ENCODE measurements around the gene TBC1D22A.

TBC1D22A gene

GRCh38 chr22:47073075-47073474, 310.6 kb downstream of the TBC1D22A start:
- no peak for DNase-seq (ENCODE audit: low read depth, low spot score)

GRCh38 chr22:47074105-47074504, 311.7 kb downstream of the TBC1D22A start:
- no peak for DNase-seq (ENCODE audit: low read depth, low spot score)

DNA sequence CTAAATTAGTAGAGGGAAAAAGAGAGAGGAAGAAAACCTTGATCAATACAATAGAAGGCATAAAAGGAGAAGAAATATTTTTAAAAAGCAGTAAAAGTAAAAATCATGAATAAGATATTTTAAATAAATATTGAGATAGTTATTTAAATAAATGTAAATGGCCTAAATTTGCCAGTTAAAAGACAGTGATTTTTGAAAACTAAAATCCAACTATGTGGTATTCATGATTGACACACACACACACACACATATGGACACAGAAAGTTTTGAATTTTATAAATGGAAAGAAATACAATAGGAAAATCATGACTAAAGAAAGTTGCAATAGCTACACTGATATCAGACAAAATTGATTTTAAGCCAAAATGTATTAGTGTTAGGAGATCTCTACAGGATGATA, 313.1 kb downstream of the TBC1D22A start:
- DNase-seq (ENCODE audit: low read depth, low spot score), result no peak

- DNase-seq (ENCODE audit: low read depth, low spot score), result no peak
These were observed 314.3 kb downstream of the TBC1D22A start for GRCh38 chr22:47076758-47077157.

GRCh38 chr22:47080100-47080499, 317.6 kb downstream of the TBC1D22A start:
- DNase-seq (ENCODE audit: low read depth, low spot score), result no peak

DNA sequence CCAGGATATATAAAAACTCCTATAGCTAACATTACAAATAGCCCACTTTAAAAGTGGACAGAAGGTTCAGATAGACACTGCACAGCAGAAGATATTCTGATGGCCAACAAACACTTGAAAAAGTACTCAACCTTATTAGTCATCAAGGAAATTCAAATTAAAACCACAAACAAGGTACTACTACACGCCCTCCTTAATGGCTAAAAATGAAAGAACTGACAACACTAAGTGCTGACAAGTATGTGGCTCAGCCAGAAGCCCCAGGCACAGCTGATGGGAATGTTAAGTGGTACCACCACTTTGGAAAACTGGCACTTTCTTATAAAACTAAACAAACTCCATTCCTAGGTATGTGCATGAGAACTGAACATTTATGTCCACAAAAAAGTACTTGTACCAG, 320.1 kb downstream of the TBC1D22A start:
- no peak for DNase-seq (ENCODE audit: low read depth, low spot score)

DNA sequence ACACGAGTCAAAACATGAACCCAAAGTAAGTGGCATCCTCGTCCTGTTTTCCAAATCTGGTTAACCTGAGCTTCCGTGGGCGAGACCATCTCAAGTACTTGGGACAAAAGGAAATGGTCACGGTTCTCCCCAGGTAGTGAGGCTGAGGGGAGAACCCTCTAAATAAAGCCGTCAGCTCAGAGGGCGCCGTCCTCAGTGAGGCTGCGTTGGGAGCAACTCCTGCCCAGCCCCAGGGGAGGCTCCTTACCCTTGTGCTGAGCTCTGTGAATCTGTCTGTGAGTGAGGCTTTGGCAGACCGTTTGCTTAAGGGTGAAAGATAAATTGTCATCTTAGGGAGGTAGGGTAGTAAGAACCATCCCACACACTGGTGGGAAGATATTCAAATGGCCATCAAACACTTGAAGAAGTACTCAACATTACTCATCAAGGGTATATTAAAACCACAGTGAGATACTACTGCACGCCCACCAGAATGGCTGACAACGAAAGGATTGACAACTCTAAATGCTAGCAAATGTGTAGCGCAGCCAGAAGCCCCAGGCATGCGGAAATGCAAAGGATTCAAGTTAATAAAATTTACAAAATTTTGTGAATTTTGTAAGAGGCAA, 321.0 kb downstream of the TBC1D22A start:
- no peak for DNase-seq (ENCODE audit: low read depth, low spot score)

DNA sequence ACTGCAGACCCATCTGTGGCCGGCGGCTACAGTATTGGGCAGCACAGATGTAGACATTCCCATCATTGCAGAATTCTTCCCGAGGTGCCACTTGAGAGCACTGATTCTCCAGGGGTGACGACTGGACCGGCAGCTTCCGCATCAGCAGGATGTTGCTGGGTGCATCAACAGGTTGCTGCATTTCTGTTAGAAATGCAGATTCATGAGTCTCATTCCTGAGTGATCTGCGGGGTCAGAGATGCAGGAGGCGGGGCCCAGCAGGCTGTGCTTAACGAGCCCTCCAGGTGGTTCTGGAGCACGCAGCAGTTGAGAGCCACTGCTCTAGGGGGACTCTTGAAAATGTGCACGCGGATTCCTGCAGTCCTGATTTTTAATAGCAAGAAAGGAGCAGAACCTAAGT, 321.8 kb downstream of the TBC1D22A start:
- DNase-seq (ENCODE audit: low read depth, low spot score), result no peak

DNA sequence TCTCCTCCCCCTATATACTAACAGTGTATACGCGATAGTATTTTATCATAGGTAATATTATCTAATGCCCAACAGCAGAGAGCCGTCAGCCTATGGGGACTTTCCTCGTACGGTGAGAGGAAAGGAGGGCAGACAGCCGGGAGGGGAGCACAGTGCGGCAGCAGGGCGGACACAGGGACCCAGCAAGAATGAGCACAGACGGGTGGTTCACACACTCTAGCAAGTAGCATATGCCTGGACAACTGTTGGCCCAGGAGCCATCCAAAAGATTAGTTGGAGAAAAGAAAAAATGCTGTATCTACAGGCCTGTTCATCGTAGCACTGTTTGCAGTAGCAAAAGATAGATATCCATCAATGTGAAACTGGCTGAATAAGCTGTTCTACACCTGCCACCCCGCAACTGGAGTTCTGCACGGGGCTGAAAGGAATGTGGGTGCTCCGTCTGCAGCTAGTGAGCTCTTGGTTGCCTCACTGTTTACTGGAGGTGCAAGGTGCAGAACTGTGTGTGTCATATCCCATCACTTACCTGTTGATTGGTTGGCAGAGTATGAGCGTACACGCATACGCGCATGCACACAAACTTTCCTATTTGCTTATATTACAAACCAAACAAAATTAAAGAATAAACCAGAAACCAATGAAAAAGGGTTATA, 324.3 kb downstream of the TBC1D22A start:
- DNase-seq (ENCODE audit: low read depth, low spot score), result no peak

GRCh38 chr22:47088480-47089158, 326.2 kb downstream of the TBC1D22A start:
- no peak for DNase-seq (ENCODE audit: low read depth, low spot score)

DNA sequence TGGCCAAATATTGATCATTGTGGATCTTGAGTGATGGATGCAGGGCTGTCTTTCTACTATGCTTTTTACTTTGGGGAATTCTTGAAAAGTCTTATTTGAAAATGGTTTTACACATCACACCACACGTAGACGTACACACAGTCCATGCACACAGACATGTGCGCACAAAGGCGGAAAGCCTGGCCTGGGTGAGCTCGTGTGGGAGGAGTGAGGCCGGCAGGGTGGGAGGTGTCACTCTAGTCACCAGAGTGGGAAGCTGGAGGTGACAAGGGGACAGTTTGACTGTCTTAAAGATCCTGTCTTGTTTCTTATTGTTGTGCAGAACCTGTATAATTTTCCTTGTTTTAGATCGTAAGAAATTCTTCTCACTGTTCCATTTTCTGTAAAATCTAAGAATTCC, 326.9 kb downstream of the TBC1D22A start:
- no peak for DNase-seq (ENCODE audit: low read depth, low spot score)

- no peak for DNase-seq (ENCODE audit: low read depth, low spot score)
These were observed 327.5 kb downstream of the TBC1D22A start for GRCh38 chr22:47089796-47090460.

DNA sequence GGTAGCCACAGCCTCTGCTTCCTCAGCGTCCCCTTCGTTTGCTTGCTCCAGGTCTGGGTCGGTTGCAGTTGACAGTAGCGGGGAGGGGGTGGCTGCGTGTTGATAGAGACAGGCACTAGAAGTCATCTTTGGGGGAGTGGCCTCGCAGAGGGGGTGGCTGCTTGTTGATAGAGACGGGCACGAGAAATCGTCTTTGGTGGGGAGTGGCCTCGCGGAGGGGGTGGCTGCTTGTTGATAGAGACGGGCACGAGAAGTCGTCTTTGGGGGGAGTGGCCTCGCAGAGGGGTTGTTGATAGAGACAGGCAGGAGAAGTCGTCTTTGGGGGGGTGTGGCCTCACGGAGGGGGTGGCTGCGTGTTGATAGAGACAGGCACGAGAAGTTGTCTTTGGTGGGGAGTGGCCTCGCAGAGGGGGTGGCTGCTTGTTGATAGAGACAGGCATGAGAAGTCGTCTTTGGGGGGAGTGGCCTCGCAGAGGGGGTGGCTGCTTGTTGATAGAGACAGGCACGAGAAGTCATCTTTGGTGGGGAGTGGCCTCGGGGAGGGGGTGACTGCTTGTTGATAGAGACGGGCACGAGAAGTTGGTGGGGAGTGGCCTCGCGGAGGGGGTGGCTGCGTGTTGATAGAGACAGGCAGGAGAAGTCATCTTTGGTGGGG, 328.3 kb downstream of the TBC1D22A start:
- DNase-seq (ENCODE audit: low read depth, low spot score), result no peak

DNA sequence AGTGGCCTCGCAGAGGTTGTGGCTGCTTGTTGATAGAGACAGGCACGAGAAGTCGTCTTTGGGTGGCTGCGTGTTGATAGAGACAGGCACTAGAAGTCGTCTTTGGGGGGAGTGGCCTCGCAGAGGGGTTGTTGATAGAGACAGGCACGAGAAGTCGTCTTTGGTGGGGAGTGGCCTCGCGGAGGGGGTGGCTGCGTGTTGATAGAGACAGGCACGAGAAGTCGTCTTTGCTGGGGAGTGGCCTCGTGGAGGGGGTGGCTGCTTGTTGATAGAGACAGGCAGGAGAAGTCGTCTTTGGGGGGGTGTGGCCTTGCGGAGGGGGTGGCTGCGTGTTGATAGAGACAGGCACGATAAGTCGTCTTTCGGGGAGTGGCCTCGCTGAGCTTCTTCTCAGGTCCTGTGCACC, 328.8 kb downstream of the TBC1D22A start:
- no peak for DNase-seq (ENCODE audit: low read depth, low spot score)

GRCh38 chr22:47091921-47092700, 329.7 kb downstream of the TBC1D22A start:
- DNase-seq (ENCODE audit: low read depth, low spot score), result no peak

DNA sequence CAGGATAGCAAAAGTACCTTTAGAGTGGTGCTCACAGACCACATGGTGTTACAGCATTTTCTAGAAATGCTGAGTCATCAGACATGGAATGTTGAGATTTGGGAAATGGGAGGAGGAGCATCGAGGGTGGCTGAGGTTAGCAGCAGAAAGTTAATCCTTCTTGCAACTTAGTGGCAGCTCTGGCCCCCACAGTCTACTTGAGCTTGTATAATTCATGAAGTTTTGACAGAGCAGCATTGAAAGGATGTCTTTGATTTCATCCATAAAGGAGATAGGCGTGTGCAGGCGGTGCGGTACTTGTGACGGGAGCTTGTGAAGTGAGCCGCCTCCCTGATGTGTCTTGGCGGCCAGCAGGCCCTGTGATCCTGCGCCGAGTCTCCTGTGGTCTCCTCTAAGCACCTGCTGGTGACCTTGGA, 330.5 kb downstream of the TBC1D22A start:
- DNase-seq (ENCODE audit: low read depth, low spot score), result no peak

GRCh38 chr22:47093720-47094119, 331.3 kb downstream of the TBC1D22A start:
- no peak for DNase-seq (ENCODE audit: low read depth, low spot score)

- DNase-seq (ENCODE audit: low read depth, low spot score), result no peak
These were observed 332.4 kb downstream of the TBC1D22A start for GRCh38 chr22:47094861-47095330.

DNA sequence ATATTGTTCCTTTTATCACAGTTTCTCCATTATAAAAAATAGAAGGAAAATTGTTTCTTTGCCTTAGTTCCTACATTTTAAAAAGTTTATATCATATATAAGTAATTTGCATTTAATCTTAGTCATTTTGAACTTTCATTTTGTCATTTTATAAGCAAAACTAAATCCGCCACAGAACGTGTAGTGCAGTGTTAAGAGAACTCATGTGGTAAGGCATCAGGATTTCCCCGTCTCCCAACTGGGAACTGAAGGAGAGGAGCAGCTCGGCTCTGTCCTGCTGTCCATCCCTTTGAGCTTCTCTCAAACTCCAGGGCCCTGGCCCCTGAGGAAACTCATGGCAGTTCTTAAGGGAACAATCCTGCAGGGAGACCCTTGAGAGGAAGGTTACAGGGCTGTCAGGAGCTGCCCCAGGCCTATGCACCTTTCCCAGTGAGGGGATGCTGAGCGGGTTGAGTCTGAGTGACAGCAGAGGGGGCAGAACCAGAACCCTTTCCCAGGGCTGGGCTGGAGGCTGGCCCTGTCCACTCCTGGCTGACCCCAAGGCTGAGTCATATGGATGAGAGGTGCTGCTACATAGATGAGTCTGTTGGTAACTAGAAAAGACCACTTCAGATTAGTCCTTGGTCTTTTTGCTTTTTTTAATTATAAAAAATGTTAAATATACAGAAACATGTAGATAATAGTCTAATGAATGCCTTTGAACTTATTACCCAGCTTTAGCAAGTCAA, 333.1 kb downstream of the TBC1D22A start:
- DNase-seq (ENCODE audit: low read depth, low spot score), result no peak

DNA sequence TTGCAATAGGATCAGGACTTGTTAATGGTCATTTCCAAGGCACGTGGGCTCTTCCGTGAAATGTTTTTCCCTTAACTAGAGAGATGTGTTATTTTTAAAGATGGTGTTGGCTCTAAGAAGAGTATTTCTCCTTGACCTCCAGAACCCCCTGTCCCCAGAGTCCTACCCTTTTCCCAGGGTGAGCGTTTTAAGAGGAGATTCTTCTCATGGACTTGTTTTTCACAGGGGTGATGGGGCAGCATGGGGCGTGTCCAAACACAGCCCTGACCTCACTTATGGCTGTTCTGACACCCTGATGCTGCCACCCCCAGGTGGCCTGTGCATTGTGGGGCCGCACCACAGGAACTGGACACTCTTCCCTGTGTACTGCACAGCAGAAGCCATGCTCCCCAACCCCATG, 335.7 kb downstream of the TBC1D22A start:
- no peak for DNase-seq (ENCODE audit: low read depth, low spot score)
